D721Med (cell line): Measurements from ENCODE around the gene UPF1.

Experiments
- DNase-seq: peaks from one replicate; pipeline ENCODE4 v3.0.0; 2011; ENCODE audit warnings: low spot score; ENCODE audit not compliant: insufficient read length
- FAIRE-seq: peaks from 2 replicates; lab custom pipeline; 2011; peaks lifted over from hg19 to GRCh38; lab: Jason Lieb, UNC
- CTCF ChIP-seq: IDR thresholded peaks from 2 replicates; pipeline ENCODE4 v1.5.1; 2012; ENCODE audit warnings: mild to moderate bottlenecking, control low read depth; ENCODE audit not compliant: insufficient read depth; ENCODE audit errors: missing control alignments

Gene UPF1

DNA sequence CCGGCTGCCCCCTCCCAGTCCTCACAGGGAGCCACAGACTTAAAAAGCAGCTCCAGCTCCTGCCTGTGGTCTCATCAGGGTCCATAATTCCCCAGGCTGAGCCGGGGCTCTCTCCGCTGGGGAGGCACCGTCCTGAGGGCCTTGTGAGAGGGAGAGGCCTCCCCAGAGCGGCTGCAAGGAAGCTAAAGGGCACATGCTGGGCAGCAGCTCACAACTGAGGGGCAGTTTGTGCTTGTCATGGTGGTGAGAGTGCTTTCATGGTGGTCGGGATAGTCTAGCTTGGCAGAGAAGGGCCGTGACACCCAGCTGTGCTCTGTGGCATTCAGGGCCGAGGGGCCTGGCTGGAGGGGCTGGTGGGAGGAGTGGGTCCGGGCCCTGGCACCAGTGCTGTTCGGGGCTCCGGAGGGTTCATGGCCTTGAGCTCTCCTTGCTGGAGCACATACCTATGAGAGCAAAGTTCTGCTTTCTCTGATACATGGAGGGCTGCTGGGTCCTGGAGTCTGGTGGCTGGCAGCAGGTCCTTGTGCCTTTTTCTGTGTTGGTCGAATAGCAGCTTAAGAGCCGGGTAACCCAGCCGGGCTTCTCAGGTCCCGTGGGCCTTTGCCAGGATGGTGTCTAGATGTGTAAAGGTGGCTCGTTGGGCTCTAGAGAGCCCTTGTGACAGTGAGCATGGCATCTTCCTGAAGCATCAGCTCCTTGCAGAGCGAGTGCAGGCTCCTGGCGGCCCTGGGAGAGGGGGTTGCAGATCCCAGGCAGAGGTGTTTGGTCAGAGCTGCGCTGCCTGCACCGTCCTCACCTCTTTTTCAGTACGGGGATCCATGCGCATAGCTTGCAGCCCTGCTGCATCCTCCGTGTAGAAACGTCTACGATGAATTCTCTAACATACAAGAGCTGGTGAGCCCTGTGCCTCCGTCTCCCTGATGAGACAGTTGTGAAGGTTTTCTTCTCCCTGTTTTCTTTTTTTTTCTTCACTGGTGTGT is 8.8 kb downstream of the UPF1 start:
- FAIRE-seq (no peak), DNase-seq (no peak)
- TF ChIP-seq CTCF, result no peak

DNA sequence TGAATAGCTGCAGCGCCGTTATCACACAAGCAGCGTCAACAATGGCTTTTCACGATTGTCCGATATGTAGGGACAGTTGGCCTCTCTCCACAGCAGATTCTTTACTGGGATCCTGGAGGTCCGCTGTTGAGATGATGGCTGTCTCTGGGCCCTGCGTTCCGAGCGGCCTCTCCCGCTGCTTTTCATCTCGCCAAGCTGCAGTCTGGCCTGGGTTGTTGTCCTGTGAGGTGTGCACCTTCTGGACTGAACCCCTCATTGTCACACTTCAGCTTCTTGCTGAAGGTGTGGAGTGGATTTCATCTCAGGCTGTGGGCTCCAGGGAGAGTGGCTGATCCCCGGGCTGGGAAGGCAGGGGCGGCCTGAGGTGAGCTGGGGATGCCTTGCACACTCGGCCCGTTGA is 9.6 kb downstream of the UPF1 start:
- TF ChIP-seq CTCF, result no peak
- no peak for DNase-seq
- FAIRE-seq, result no peak

GRCh38 chr19:18842166-18842565 is 10.4 kb downstream of the UPF1 start:
- no peak for DNase-seq
- FAIRE-seq, result no peak
- TF ChIP-seq CTCF, result no peak

GRCh38 chr19:18843960-18844359 is 12.2 kb downstream of the UPF1 start:
- FAIRE-seq (no peak), DNase-seq (no peak)
- TF ChIP-seq CTCF, result no peak

DNA sequence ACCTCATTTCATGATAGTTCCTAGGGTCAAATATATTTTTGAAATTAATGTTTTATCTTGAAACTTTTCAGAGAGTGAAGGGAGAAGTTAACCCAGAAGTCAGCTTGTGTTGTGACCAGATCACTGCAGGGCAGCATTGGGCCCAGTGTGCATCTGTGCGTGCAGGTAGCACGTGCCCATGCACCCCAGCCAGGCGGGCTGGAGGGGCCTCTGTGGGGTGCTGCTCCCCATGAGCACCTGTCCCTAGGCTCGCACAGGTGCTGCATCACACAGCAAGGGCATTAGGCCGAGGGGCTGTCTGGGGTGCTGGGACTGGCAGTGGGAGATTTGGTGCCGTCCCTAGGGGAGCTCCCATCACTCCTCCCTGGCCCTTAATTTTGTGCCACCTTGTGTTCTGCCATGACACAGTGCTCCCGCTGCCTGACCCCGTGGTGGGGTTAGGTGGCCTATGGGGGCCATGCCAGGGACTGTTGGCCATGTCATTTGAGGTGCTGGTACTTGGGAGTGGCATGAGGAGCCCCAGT is 13.1 kb downstream of the UPF1 start:
- DNase-seq, result no peak
- FAIRE-seq, result no peak
- no peak for TF ChIP-seq CTCF

GRCh38 chr19:18845961-18846360 is 14.2 kb downstream of the UPF1 start:
- no peak for TF ChIP-seq CTCF
- no peak for FAIRE-seq

More at GRCh38 chr19:18845961-18846360, 14.2 kb downstream of the UPF1 start:
- DNase-seq, result no peak
